Natural killer cell (primary cell): Measurements from ENCODE around the gene MAD1L1. TPM values are rescaled to one million over a fixed set of nuclear protein-coding genes. Genes with fewer than 3 reads are reported as not detected.

Experiments used
- ATAC-seq, 3 donors: fragments of 150-1000 bp in 2 of 3; fragments of 200-7000 bp in 1 of 3; cut with Tn5 transposase; 1 replicate in 1 of 3; 2 replicates in 2 of 3; pipeline ENCODE4 v1.10.0; 2021; ENCODE audit warnings: mild to moderate bottlenecking in 2 of 3, moderate library complexity in 2 of 3
- DNase-seq, 2 donors: peaks; one replicate each; pipeline versions ENCODE4 v3.0.0 to v3.0.0-alpha.2; 2013 to 2021; ENCODE audit warnings: mixed read lengths in 1 of 2
- H3K27ac ChIP-seq: one replicate; pipeline ENCODE4 v1.5.1; 2013; ENCODE audit warnings: mild to moderate bottlenecking, low read length
- H3K27me3 ChIP-seq: one replicate; pipeline ENCODE4 v1.6.1; 2013; ENCODE audit warnings: low read length; ENCODE audit not compliant: control insufficient read depth, insufficient read depth
- H3K36me3 ChIP-seq: one replicate; pipeline ENCODE4 v1.6.1; 2013; ENCODE audit warnings: low read length; ENCODE audit not compliant: control insufficient read depth, insufficient read depth
- H3K4me1 ChIP-seq: one replicate; pipeline ENCODE4 v1.6.1; 2013; ENCODE audit warnings: low read length; ENCODE audit not compliant: control insufficient read depth, insufficient read depth
- H3K4me3 ChIP-seq: one replicate; pipeline ENCODE4 v1.5.1; 2013; ENCODE audit warnings: low read length
- H3K9me3 ChIP-seq: one replicate; pipeline ENCODE4 v1.6.1; 2013; ENCODE audit warnings: low read length; ENCODE audit not compliant: control insufficient read depth, insufficient read depth
- H3K27ac Mint-ChIP-seq, 2 donors: one replicate each; pipeline ENCODE4 v1.8.0; 2022; ENCODE audit warnings: mild to moderate bottlenecking in 2 of 2, mixed read lengths in 2 of 2, moderate library complexity in 1 of 2
- H3K27me3 Mint-ChIP-seq, 2 donors: one replicate each; pipeline ENCODE4 v1.8.0; 2022; ENCODE audit warnings: low read depth in 2 of 2, mixed read lengths in 2 of 2
- H3K36me3 Mint-ChIP-seq: one replicate; pipeline ENCODE4 v1.8.0; 2022; ENCODE audit warnings: mixed read lengths
- H3K4me1 Mint-ChIP-seq, 2 donors: one replicate each; pipeline ENCODE4 v1.8.0; 2022; ENCODE audit warnings: mixed read lengths in 2 of 2
- H3K4me3 Mint-ChIP-seq: one replicate; pipeline ENCODE4 v1.8.0; 2022; ENCODE audit warnings: mild to moderate bottlenecking, moderate library complexity, mixed read lengths
- H3K9me3 Mint-ChIP-seq, 2 donors: one replicate each; pipeline ENCODE4 v1.8.0; 2022; ENCODE audit warnings: mixed read lengths in 2 of 2
- CTCF ChIP-seq: fragments of 200-600 bp; IDR thresholded peaks from one replicate; pipeline ENCODE4 v1.8.0; 2022; ENCODE audit warnings: antibody characterized with exemption
- WGBS: methylation state at CpG from one replicate; pipeline ENCODE4 v1.1.7; 2013; ENCODE audit warnings: missing lambda C conversion rate; ENCODE audit not compliant: insufficient coverage; 5-methylcytosine and 5-hydroxymethylcytosine counted together
- intact Hi-C: fragments of 100-400 bp; cut with micrococcal nuclease; formaldehyde crosslinking; loops from one replicate; pipeline ENCODE4 v1.14.2; 2022
- total RNA-seq, 4 donors: library from RNA; stranded (reverse); fragments of 120-200 nt in 1 of 4; gene quantifications; one replicate each; pipeline versions ENCODE4 v1.2.3 to v1.2.4, GENCODE V29; 2013 to 2022

The MAD1L1 gene
- total RNA-seq, 3 donors from 2014 or later (not counting 1 experiment from before 2014, with no cell fraction given): 53.6 to 81.2 (median 77.4) TPM

- Mint-ChIP-seq H3K27me3 (no peaks in the 10 kb centered on the region), H3K4me3 (no peak overlapping the region), H3K36me3 (no peaks in the 10 kb centered on the region), H3K9me3 (no peaks in the 10 kb centered on the region), H3K4me1 (peaks cover 15 to 29% of the 10 kb centered on the region in 2 donors), H3K27ac (no peak overlapping the region)
- intact Hi-C loops: no loop called here
- no peaks in the 10 kb centered on the region for H3K27me3 ChIP-seq
- H3K27ac ChIP-seq: no peak overlapping the region
- no peak overlapping the region for H3K4me3 ChIP-seq
- no peaks in the 10 kb centered on the region for H3K9me3 ChIP-seq
- TF ChIP-seq CTCF: no peak
- DNase-seq: no peak
- no peaks in the 10 kb centered on the region for H3K36me3 ChIP-seq
- WGBS: 87% methylated on average over 14 of the region's 14 CpGs
- no peak for ATAC-seq
- no peaks in the 10 kb centered on the region for H3K4me1 ChIP-seq
Measured at GRCh38 chr7:1865000-1865555, 367.7 kb downstream of the MAD1L1 start.

GRCh38 chr7:1864161-1864940 lies 368.4 kb downstream of the MAD1L1 start:
- WGBS: 93% methylated on average over 25 of the region's 25 CpGs
- intact Hi-C loops: no loop called here
- no peak for TF ChIP-seq CTCF
- H3K9me3 ChIP-seq: no peaks in the 10 kb centered on the region
- H3K36me3 ChIP-seq: no peaks in the 10 kb centered on the region
- Mint-ChIP-seq H3K9me3 (no peaks in the 10 kb centered on the region), H3K27ac (no peak overlapping the region), H3K27me3 (no peaks in the 10 kb centered on the region), H3K4me1 (peaks cover 15 to 26% of the 10 kb centered on the region in 2 donors), H3K4me3 (no peak overlapping the region), H3K36me3 (no peaks in the 10 kb centered on the region)
- H3K27me3 ChIP-seq: no peaks in the 10 kb centered on the region
- H3K4me3 ChIP-seq: no peak overlapping the region
- H3K4me1 ChIP-seq: no peaks in the 10 kb centered on the region
- DNase-seq (no peak), ATAC-seq (no peak)
- no peak overlapping the region for H3K27ac ChIP-seq

- no peaks in the 10 kb centered on the region for H3K36me3 ChIP-seq
Measured at GRCh38 chr7:1863091-1863900, 369.4 kb downstream of the MAD1L1 start.

More at GRCh38 chr7:1863091-1863900, 369.4 kb downstream of the MAD1L1 start:
- Histone ChIP-seq H3K27ac (no peak overlapping the region), H3K4me1 (no peaks in the 10 kb centered on the region), H3K27me3 (no peaks in the 10 kb centered on the region), H3K4me3 (no peak overlapping the region), H3K9me3 (no peaks in the 10 kb centered on the region)
- Mint-ChIP-seq H3K27me3 (no peaks in the 10 kb centered on the region), H3K9me3 (no peaks in the 10 kb centered on the region), H3K4me1 (peaks cover 15 to 26% of the 10 kb centered on the region in 2 donors), H3K36me3 (no peaks in the 10 kb centered on the region), H3K4me3 (no peak overlapping the region), H3K27ac (no peak overlapping the region)
- intact Hi-C loops: no loop called here
- ATAC-seq: no peak
- WGBS: 97% methylated on average over 40 of the region's 40 CpGs
- no peak for DNase-seq
- no peak for TF ChIP-seq CTCF
